GM10248 (cell line): ENCODE measurements around the gene TRMT11.

Experiments used
- CTCF ChIA-PET: fragments of 300-600 bp; sonication (Branson Sonifier 250); formaldehyde crosslinking; extraction: SDS; loops from one replicate; lab custom pipeline; 2021; ENCODE audit warnings: antibody characterized with exemption; lab: Yijun Ruan, JAX
- POLR2A ChIA-PET: fragments of 350-650 bp; sonication (Branson Sonifier 250); formaldehyde crosslinking; extraction: SDS; loops from one replicate; lab custom pipeline; 2020; ENCODE audit warnings: antibody characterized with exemption; lab: Yijun Ruan, JAX
- DNase-seq: peaks from one replicate; pipeline ENCODE4 v3.0.0; 2012; ENCODE audit errors: extremely low spot score
- TF ChIP-seq, protein P1 (sequence below): IDR thresholded peaks from 2 replicates; pipeline ENCODE4 v1.5.1; 2012; ENCODE audit warnings: mild to moderate bottlenecking, low read depth; ENCODE audit errors: extremely low read depth, missing control alignments, control extremely low read depth

The TRMT11 gene

DNA sequence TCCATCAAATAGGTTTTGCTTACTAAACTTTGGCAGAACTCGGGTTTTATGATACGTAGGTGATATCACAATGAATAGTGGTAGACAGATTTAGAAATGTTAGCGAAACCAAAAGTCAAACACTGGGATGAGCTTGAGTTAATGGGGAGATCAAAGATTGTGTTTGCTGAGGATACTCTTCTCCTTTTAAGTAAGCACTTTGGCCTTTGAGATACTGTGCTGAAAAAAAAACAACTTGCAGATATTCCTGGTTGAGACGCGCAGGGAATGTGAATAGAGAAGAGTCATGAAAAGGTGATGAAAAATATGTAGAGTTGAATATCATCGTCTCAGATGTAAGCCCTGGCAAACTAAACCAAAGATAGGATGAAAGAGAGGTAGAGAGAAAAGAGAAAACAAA, 48.3 kb downstream of the TRMT11 start:
- TF ChIP-seq, protein P1, sequence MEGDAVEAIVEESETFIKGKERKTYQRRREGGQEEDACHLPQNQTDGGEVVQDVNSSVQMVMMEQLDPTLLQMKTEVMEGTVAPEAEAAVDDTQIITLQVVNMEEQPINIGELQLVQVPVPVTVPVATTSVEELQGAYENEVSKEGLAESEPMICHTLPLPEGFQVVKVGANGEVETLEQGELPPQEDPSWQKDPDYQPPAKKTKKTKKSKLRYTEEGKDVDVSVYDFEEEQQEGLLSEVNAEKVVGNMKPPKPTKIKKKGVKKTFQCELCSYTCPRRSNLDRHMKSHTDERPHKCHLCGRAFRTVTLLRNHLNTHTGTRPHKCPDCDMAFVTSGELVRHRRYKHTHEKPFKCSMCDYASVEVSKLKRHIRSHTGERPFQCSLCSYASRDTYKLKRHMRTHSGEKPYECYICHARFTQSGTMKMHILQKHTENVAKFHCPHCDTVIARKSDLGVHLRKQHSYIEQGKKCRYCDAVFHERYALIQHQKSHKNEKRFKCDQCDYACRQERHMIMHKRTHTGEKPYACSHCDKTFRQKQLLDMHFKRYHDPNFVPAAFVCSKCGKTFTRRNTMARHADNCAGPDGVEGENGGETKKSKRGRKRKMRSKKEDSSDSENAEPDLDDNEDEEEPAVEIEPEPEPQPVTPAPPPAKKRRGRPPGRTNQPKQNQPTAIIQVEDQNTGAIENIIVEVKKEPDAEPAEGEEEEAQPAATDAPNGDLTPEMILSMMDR, result no peak
- CTCF ChIA-PET, result interaction anchor here (1.4 kb wide), 1 partner anchor 18 kb away, joined by 3 read pairs; no protein-coding TSS in a partner anchor
- POLR2A ChIA-PET, result no interaction called here
- DNase-seq, result no peak

DNA sequence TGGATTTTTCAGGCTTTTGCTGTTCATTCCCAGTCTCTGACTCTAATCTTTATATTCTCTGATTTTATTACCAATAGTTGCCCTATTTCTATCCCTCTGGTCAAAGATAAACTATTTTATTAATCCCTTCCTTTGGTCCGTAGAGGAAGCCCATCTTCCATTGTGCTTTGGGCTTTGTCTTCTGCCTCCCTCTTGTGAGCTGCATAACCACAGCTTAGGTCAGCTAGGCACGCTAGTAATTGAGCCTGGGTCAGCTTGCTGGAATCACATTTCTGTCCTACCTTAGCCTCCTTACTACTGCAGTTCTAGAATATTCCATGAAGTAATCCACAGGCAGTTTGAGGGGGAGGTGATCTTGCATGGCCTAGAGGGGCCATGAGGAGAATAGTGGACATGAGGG, 49.4 kb downstream of the TRMT11 start:
- CTCF ChIA-PET, result no interaction called here
- TF ChIP-seq, protein P1, result no peak
- POLR2A ChIA-PET, result no interaction called here
- DNase-seq, result no peak

DNA sequence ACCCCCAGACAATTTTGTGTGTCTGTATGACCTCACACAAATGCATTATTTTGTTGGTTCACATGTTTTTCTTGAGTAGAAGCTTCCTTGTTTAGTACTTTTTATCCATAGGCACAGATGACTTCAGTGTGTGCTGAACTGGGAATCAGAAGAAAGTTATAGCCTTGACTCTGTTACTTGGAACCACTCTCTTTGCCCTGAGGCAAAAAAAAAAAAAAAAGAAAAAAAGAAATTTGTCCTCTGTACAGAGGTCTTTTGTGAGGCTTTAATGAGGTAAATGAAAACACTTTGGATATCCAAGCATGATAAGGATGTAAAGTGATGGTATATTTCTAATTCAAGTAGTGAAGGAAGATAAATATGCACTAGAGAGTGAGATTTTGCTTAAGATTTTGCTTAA, 51.9 kb downstream of the TRMT11 start:
- CTCF ChIA-PET, result no interaction called here
- no peak for DNase-seq
- POLR2A ChIA-PET, result no interaction called here
- TF ChIP-seq, protein P1, result no peak

DNA sequence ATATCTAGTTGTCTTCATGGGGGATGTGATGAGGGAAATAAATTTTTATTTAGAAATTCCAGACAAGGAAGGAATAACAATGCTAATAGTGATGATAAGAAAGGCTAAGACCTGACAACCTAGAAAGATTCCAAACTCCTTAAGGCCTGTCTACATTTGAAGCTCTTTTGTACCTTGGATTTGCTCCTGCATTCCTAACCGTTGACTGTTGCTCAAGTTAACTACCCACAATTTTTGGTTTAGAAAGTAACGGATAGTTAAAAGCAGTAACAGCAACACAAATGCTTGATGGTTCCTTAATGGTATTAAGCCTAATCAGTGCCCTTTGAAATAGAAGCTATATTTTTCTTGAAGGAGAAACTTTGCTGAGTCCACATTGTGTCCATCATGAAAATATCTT, 52.9 kb downstream of the TRMT11 start:
- CTCF ChIA-PET, result interaction anchor here (0.8 to 1.8 kb wide), 3 partner anchors 14 to 44 kb away, joined by 3 to 4 read pairs (median 3); no protein-coding TSS in a partner anchor
- TF ChIP-seq, protein P1, result no peak
- no peak for DNase-seq
- POLR2A ChIA-PET, result no interaction called here

DNA sequence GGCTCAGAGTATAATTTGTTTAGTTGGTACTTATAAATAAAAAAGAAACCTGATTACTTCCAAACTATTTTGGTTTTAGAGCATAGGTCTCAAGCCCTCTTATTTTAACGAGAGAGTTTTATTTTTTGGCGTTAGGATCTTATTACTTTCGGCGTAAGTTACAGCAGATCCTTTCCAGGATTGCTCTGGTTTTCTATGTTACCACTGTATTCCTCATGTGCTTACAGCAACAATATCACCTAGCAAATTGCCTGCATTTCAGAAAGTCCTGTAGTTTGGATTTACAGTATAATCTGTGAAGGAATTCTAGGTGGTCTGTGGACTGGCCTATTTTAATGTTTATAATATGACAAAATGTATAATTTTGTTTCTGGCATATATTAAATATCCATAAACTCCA, 54.1 kb downstream of the TRMT11 start:
- ChIA-PET CTCF (interaction anchor here (1.8 kb wide), 1 partner anchor 45 kb away, joined by 4 read pairs; no protein-coding TSS in a partner anchor), POLR2A (no interaction called here)
- TF ChIP-seq, protein P1, result no peak
- DNase-seq, result no peak

DNA sequence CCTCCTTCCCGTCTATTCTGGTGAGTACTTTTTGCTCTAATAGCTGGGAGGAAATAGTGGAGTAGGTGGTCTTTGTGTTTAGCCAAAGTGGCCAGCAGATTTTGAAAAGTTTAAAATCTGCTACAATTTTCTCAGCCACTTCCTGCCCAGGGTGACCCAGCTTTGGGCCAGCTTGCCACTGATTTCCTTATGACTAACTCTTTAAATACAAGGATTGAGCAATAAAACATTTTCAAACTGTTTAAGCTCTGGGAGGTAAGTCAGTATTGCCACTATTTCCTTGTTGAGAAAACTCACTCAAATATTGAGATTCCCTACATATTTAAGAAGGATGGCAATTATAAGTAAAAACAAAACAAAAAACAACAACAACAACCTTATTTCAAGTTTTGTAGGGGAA, 54.5 kb downstream of the TRMT11 start:
- CTCF ChIA-PET, result no interaction called here
- DNase-seq, result no peak
- POLR2A ChIA-PET, result no interaction called here
- TF ChIP-seq, protein P1, result no peak

DNA sequence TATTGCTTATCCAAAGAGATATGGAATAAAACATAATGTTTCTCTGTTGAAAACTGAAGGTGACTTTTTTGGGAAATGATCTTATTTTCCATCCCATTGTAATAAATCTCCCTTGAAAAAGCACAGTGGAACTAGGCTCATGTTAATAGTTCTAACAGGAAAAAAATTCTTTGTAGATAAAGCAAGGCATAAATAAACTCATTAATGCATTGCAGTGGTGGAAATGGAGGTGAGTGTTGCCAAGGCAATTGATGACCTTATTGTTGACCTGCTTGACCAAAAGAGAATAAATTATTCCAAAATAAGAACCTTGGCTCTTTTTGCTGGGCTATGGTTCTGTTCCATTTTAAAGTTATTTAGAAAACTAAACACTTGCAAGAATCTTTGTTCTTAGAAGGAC, 55.2 kb downstream of the TRMT11 start:
- TF ChIP-seq, protein P1, result no peak
- POLR2A ChIA-PET, result no interaction called here
- no peak for DNase-seq
- CTCF ChIA-PET, result no interaction called here
